Measurements from ENCODE around the gene MCM3AP. TPM values are rescaled to one million over a fixed set of nuclear protein-coding genes. Genes with fewer than 3 reads are reported as not detected.

MCM3AP gene
- total and polyA plus RNA-seq, 9 donors: 45.4 to 71.2 (median 52.2) TPM

GRCh38 chr21:46185716-46186115 lies 99.7 kb downstream of the MCM3AP start:
- Histone ChIP-seq H3K4me3 (ENCODE audit: low read length) (no peak overlapping the region), H3K4me1 (ENCODE audit: control insufficient read depth, insufficient read depth, low read length) (peaks cover 14% of the 10 kb centered on the region), H3K27ac (ENCODE audit: low read length) (no peak overlapping the region), H3K9me3 (replicated peaks; ENCODE audit: control insufficient read depth, low read depth, low read length) (no peaks in the 10 kb centered on the region), H3K27me3 (ENCODE audit: control insufficient read depth, insufficient read depth, low read length) (no peaks in the 10 kb centered on the region), H3K36me3 (ENCODE audit: control insufficient read depth, insufficient read depth, low read length) (peaks cover 18% of the 10 kb centered on the region)
- DNase-seq: no peak
- WGBS (ENCODE audit: insufficient coverage): no CpG with 5 or more reads among the region's 7 CpGs

Other genes with a start within 250 kb of the MCM3AP start
- gene COL6A2, start 187.5 kb downstream of the MCM3AP start, total RNA-seq: 481 TPM
- gene COL6A2, start 187.5 kb downstream of the MCM3AP start, polyA plus RNA-seq (ENCODE audit: insufficient read depth in 1 of 8, insufficient read length in 8 of 8, low replicate concordance in 1 of 8): 1,000 to 10,000 TPM in 1 of 8 donors, 100 to 1,000 TPM in 7; 500 to 1,002 (median 705) TPM
- gene FTCD, start 130.0 kb downstream of the MCM3AP start, total RNA-seq: 0.66 TPM
- gene FTCD, start 130.0 kb downstream of the MCM3AP start, polyA plus RNA-seq (ENCODE audit: insufficient read depth in 1 of 8, insufficient read length in 8 of 8, low replicate concordance in 1 of 8): 1 to 10 TPM in 5 of 8 donors, under 1 TPM in 3; 0.47 to 3.4 (median 1.2) TPM
- gene SPATC1L, start 101.2 kb downstream of the MCM3AP start, total RNA-seq: 5.7 TPM
- gene SPATC1L, start 101.2 kb downstream of the MCM3AP start, polyA plus RNA-seq (ENCODE audit: insufficient read depth in 1 of 8, insufficient read length in 8 of 8, low replicate concordance in 1 of 8): 10 to 100 TPM in 5 of 8 donors, 1 to 10 TPM in 3; 6.6 to 17.2 (median 11.3) TPM
- 27.0 TPM for gene LSS, start 56.8 kb downstream of the MCM3AP start, total RNA-seq
- gene LSS, start 56.8 kb downstream of the MCM3AP start, polyA plus RNA-seq (ENCODE audit: insufficient read depth in 1 of 8, insufficient read length in 8 of 8, low replicate concordance in 1 of 8): 10 to 100 TPM; 27.8 to 47.4 (median 36.1) TPM
- gene YBEY, start 731 bp upstream of the MCM3AP start, total RNA-seq: 15.4 TPM
- gene YBEY, start 731 bp upstream of the MCM3AP start, polyA plus RNA-seq (ENCODE audit: insufficient read depth in 1 of 8, insufficient read length in 8 of 8, low replicate concordance in 1 of 8): 10 to 100 TPM; 13.0 to 26.7 (median 20.1) TPM
- 4.0 TPM for gene C21orf58, start 38.3 kb upstream of the MCM3AP start, total RNA-seq
- gene C21orf58, start 38.3 kb upstream of the MCM3AP start, polyA plus RNA-seq (ENCODE audit: insufficient read depth in 1 of 8, insufficient read length in 8 of 8, low replicate concordance in 1 of 8): 10 to 100 TPM in 3 of 8 donors, 1 to 10 TPM in 5; 4.9 to 11.9 (median 7.7) TPM
- 28.3 TPM for gene PCNT, start 38.5 kb upstream of the MCM3AP start, total RNA-seq
- gene PCNT, start 38.5 kb upstream of the MCM3AP start, polyA plus RNA-seq (ENCODE audit: insufficient read depth in 1 of 8, insufficient read length in 8 of 8, low replicate concordance in 1 of 8): 10 to 100 TPM; 44.1 to 57.7 (median 48.7) TPM
- gene DIP2A, start 173.3 kb upstream of the MCM3AP start, total RNA-seq: 17.5 TPM
- gene DIP2A, start 173.3 kb upstream of the MCM3AP start, polyA plus RNA-seq (ENCODE audit: insufficient read depth in 1 of 8, insufficient read length in 8 of 8, low replicate concordance in 1 of 8): 10 to 100 TPM; 16.3 to 31.4 (median 23.4) TPM